ENCODE results near the gene KAZN. TPM values are rescaled to one million over a fixed set of nuclear protein-coding genes. Genes with fewer than 3 reads are reported as not detected.

The KAZN gene
- total RNA-seq, 1 experiment from 2014 or later, result 15.6 TPM

- DNase-seq, result no peak
- H3K27me3 ChIP-seq (ENCODE audit: insufficient read depth, low read depth), result peaks cover 9% of the 10 kb centered on the region
- POLR2A ChIA-PET (ENCODE audit: unreplicated experiment), result no interaction called here
- intact Hi-C loops (cut with micrococcal nuclease; ENCODE audit: unreplicated experiment), result no loop called here
- CTCF ChIA-PET, result no interaction called here
- BruUV-seq (replicated peaks), result no TSS peak
- no peak overlapping the region for H3K27ac ChIP-seq
- no peaks in the 10 kb centered on the region for H3K9me3 ChIP-seq (ENCODE audit: insufficient read depth, low read depth)
- no peaks in the 10 kb centered on the region for H3K4me1 ChIP-seq (replicated peaks; ENCODE audit: insufficient read depth)
- no peak overlapping the region for H3K4me2 ChIP-seq
- TF ChIP-seq CTCF (conservative IDR thresholded peaks at IDR 0.05) (no peak), EZH2 (IDR thresholded peaks at IDR 0.05; ENCODE audit: low read depth) (no peak)
- H4K20me1 ChIP-seq (ENCODE audit: insufficient read depth), result no peaks in the 10 kb centered on the region
- H3F3A ChIP-seq (ENCODE audit: insufficient read depth, low read depth), result no peaks in the 10 kb centered on the region
- no peaks in the 10 kb centered on the region for H3K9me2 ChIP-seq (ENCODE audit: insufficient read depth)
- H3K4me3 ChIP-seq, result no peak overlapping the region
- no peaks in the 10 kb centered on the region for H3K36me3 ChIP-seq (ENCODE audit: low read depth)
- H2AFZ ChIP-seq, result no peak overlapping the region
- no peaks in the 10 kb centered on the region for H3K79me2 ChIP-seq (ENCODE audit: low read depth)
Observed at GRCh38 chr1:14571810-14572767, 26.4 kb upstream of the KAZN start.

GRCh38 chr1:14572861-14573260 is 25.6 kb upstream of the KAZN start:
- H3K4me2 ChIP-seq, result no peak overlapping the region
- H3K79me2 ChIP-seq (ENCODE audit: low read depth), result no peaks in the 10 kb centered on the region
- H3K9me3 ChIP-seq (ENCODE audit: insufficient read depth, low read depth), result no peaks in the 10 kb centered on the region
- CTCF ChIA-PET, result no interaction called here
- intact Hi-C loops (cut with micrococcal nuclease; ENCODE audit: unreplicated experiment), result no loop called here
- DNase-seq, result no peak
- no peaks in the 10 kb centered on the region for H3F3A ChIP-seq (ENCODE audit: insufficient read depth, low read depth)
- no peak overlapping the region for H3K27ac ChIP-seq
- POLR2A ChIA-PET (ENCODE audit: unreplicated experiment), result no interaction called here
- no peaks in the 10 kb centered on the region for H3K4me1 ChIP-seq (replicated peaks; ENCODE audit: insufficient read depth)
- H3K9me2 ChIP-seq (ENCODE audit: insufficient read depth), result no peaks in the 10 kb centered on the region
- H2AFZ ChIP-seq, result no peak overlapping the region
- no peaks in the 10 kb centered on the region for H4K20me1 ChIP-seq (ENCODE audit: insufficient read depth)
- peaks cover 9% of the 10 kb centered on the region for H3K27me3 ChIP-seq (ENCODE audit: insufficient read depth, low read depth)
- TF ChIP-seq CTCF (conservative IDR thresholded peaks at IDR 0.05) (no peak), EZH2 (IDR thresholded peaks at IDR 0.05; ENCODE audit: low read depth) (no peak)
- no TSS peak for BruUV-seq (replicated peaks)
- no peak overlapping the region for H3K4me3 ChIP-seq
- no peaks in the 10 kb centered on the region for H3K36me3 ChIP-seq (ENCODE audit: low read depth)

- POLR2A ChIA-PET (ENCODE audit: unreplicated experiment), result no interaction called here
Observed at GRCh38 chr1:14576155-14576554, 22.3 kb upstream of the KAZN start.

More at GRCh38 chr1:14576155-14576554, 22.3 kb upstream of the KAZN start:
- DNase-seq, result no peak
- Histone ChIP-seq H3K4me3 (no peak overlapping the region), H3K9me3 (ENCODE audit: insufficient read depth, low read depth) (no peaks in the 10 kb centered on the region), H3K79me2 (ENCODE audit: low read depth) (no peaks in the 10 kb centered on the region), H3K9me2 (ENCODE audit: insufficient read depth) (no peaks in the 10 kb centered on the region), H3K4me2 (no peak overlapping the region), H2AFZ (no peak overlapping the region), H3F3A (ENCODE audit: insufficient read depth, low read depth) (no peaks in the 10 kb centered on the region), H3K4me1 (replicated peaks; ENCODE audit: insufficient read depth) (no peaks in the 10 kb centered on the region), H3K36me3 (ENCODE audit: low read depth) (no peaks in the 10 kb centered on the region), H3K27ac (no peak overlapping the region), H3K27me3 (ENCODE audit: insufficient read depth, low read depth) (no peaks in the 10 kb centered on the region), H4K20me1 (ENCODE audit: insufficient read depth) (no peaks in the 10 kb centered on the region)
- TF ChIP-seq EZH2 (IDR thresholded peaks at IDR 0.05; ENCODE audit: low read depth), result no peak
- no peak for TF ChIP-seq CTCF (conservative IDR thresholded peaks at IDR 0.05)
- intact Hi-C loops (cut with micrococcal nuclease; ENCODE audit: unreplicated experiment), result no loop called here
- CTCF ChIA-PET, result no interaction called here
- no TSS peak for BruUV-seq (replicated peaks)
